ENCODE measurements around the gene NMS. TPM values are rescaled to one million over a fixed set of nuclear protein-coding genes. Genes with fewer than 3 reads are reported as not detected.
"Not testable (repeated sequence)": the region's sequence is repeated elsewhere in the genome, so short reads cannot be mapped to it uniquely, and the experiment has no call there.

The NMS gene
- total RNA-seq, 1 donor from 2014 or later: not detected

GRCh38 chr2:100437751-100438150 lies 32.5 kb upstream of the NMS start:
- no peak for TF ChIP-seq CTCF (IDR thresholded peaks at IDR 0.05; ENCODE audit: unreplicated experiment)
- H3K27me3 Mint-ChIP-seq (ENCODE audit: low read depth): peaks cover 16% of the 10 kb centered on the region

GRCh38 chr2:100446696-100447095 lies 23.6 kb upstream of the NMS start:
- Mint-ChIP-seq H3K4me1 (no peaks in the 10 kb centered on the region), H3K27me3 (ENCODE audit: low read depth) (peaks cover 2% of the 10 kb centered on the region), H3K27ac (no peak overlapping the region), H3K9me3 (peaks cover 19% of the 10 kb centered on the region), H3K4me3 (no peak overlapping the region), H3K36me3 (no peaks in the 10 kb centered on the region)
- TF ChIP-seq CTCF (IDR thresholded peaks at IDR 0.05; ENCODE audit: unreplicated experiment): no peak
- DNase-seq (ENCODE audit: low spot score in 2 of 2, unreplicated experiment in 2 of 2): no peak

More at GRCh38 chr2:100437751-100438150, 32.5 kb upstream of the NMS start:
- Mint-ChIP-seq H3K27ac (no peak overlapping the region), H3K4me3 (no peak overlapping the region), H3K36me3 (no peaks in the 10 kb centered on the region), H3K9me3 (no peaks in the 10 kb centered on the region), H3K4me1 (no peaks in the 10 kb centered on the region)
- DNase-seq (ENCODE audit: low spot score in 2 of 2, unreplicated experiment in 2 of 2): no peak

GRCh38 chr2:100451092-100451491 lies 19.2 kb upstream of the NMS start:
- TF ChIP-seq CTCF (IDR thresholded peaks at IDR 0.05; ENCODE audit: unreplicated experiment): no peak
- H3K27ac Mint-ChIP-seq: no peak overlapping the region
- H3K27me3 Mint-ChIP-seq (ENCODE audit: low read depth): no peaks in the 10 kb centered on the region
- no peak for DNase-seq (ENCODE audit: low spot score in 2 of 2, unreplicated experiment in 2 of 2)
- no peaks in the 10 kb centered on the region for H3K4me1 Mint-ChIP-seq
- peaks cover 31% of the 10 kb centered on the region for H3K9me3 Mint-ChIP-seq
- H3K36me3 Mint-ChIP-seq: no peaks in the 10 kb centered on the region
- H3K4me3 Mint-ChIP-seq: no peak overlapping the region

- no peaks in the 10 kb centered on the region for H3K4me1 Mint-ChIP-seq
- H3K9me3 Mint-ChIP-seq: peaks cover 29% of the 10 kb centered on the region
- H3K27me3 Mint-ChIP-seq (ENCODE audit: low read depth): no peaks in the 10 kb centered on the region
- TF ChIP-seq CTCF (IDR thresholded peaks at IDR 0.05; ENCODE audit: unreplicated experiment): no peak
- no peak overlapping the region for H3K27ac Mint-ChIP-seq
- H3K4me3 Mint-ChIP-seq: no peak overlapping the region
- no peak for DNase-seq (ENCODE audit: low spot score in 2 of 2, unreplicated experiment in 2 of 2)
- no peaks in the 10 kb centered on the region for H3K36me3 Mint-ChIP-seq
Measured at GRCh38 chr2:100451734-100452133, 18.5 kb upstream of the NMS start.

- Mint-ChIP-seq H3K27me3 (ENCODE audit: low read depth) (no peaks in the 10 kb centered on the region), H3K9me3 (peaks cover 31% of the 10 kb centered on the region), H3K4me3 (no peak overlapping the region), H3K36me3 (no peaks in the 10 kb centered on the region), H3K27ac (no peak overlapping the region), H3K4me1 (no peaks in the 10 kb centered on the region)
- DNase-seq (ENCODE audit: low spot score in 2 of 2, unreplicated experiment in 2 of 2): no peak
- TF ChIP-seq CTCF (IDR thresholded peaks at IDR 0.05; ENCODE audit: unreplicated experiment): no peak
Measured at GRCh38 chr2:100453853-100454252, 16.4 kb upstream of the NMS start.

GRCh38 chr2:100456357-100456756 lies 13.9 kb upstream of the NMS start:
- H3K4me1 Mint-ChIP-seq; H3K36me3 Mint-ChIP-seq; H3K27ac Mint-ChIP-seq; H3K27me3 Mint-ChIP-seq (ENCODE audit: low read depth); H3K4me3 Mint-ChIP-seq; DNase-seq (ENCODE audit: low spot score in 2 of 2, unreplicated experiment in 2 of 2): not testable (repeated sequence)
- H3K9me3 Mint-ChIP-seq: peaks cover 53% of the 10 kb centered on the region
